IPS-18a (cell line): ENCODE measurements around the gene HUNK.

Source experiments
- H3K27ac ChIP-seq: one replicate; pipeline ENCODE4 v1.5.1; 2013; ENCODE audit warnings: low read length
- H3K27me3 ChIP-seq: one replicate; pipeline ENCODE4 v1.6.1; 2013; ENCODE audit warnings: mild to moderate bottlenecking, low read length; ENCODE audit not compliant: control insufficient read depth, insufficient read depth
- H3K36me3 ChIP-seq: one replicate; pipeline ENCODE4 v1.6.1; 2013; ENCODE audit warnings: low read depth, low read length; ENCODE audit not compliant: control insufficient read depth
- H3K4me1 ChIP-seq: one replicate; pipeline ENCODE4 v1.6.1; 2013; ENCODE audit warnings: low read depth, low read length; ENCODE audit not compliant: control insufficient read depth
- H3K4me3 ChIP-seq: one replicate; pipeline ENCODE4 v1.5.1; 2013; ENCODE audit warnings: low read length
- H3K9ac ChIP-seq: one replicate; pipeline ENCODE4 v1.6.1; 2013; ENCODE audit warnings: mild to moderate bottlenecking, low read length, moderate library complexity
- H3K9me3 ChIP-seq: one replicate; pipeline ENCODE4 v1.6.1; 2013; ENCODE audit warnings: low read depth, low read length; ENCODE audit not compliant: control insufficient read depth

Gene HUNK

DNA sequence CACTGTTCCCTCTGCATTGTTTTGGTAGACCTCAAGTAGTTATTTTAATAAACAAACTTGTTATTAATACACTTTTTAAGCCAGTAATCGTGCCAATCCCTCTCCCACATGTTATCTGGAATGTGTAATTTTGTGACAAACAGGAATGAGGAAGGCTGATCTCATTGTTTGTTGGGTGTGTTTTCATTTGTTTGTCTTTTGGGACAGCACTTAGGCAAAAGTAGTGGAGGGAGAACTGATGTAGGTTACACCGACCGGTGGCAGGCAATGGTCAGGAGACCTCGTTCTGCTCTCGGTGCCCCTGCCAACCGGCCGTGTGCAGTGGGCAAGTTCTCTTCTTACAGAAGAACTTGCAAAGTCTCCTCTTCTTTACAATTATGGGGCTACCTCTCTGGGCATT is 99.8 kb downstream of the HUNK start:
- Histone ChIP-seq H3K27ac (no peak overlapping the region), H3K27me3 (peaks cover 4% of the 10 kb centered on the region), H3K4me1 (no peaks in the 10 kb centered on the region), H3K9me3 (no peaks in the 10 kb centered on the region), H3K36me3 (no peaks in the 10 kb centered on the region), H3K4me3 (no peak overlapping the region), H3K9ac (no peak overlapping the region)

- H3K27me3 ChIP-seq: peaks cover 4% of the 10 kb centered on the region
- no peak overlapping the region for H3K4me3 ChIP-seq
- no peak overlapping the region for H3K27ac ChIP-seq
- no peaks in the 10 kb centered on the region for H3K4me1 ChIP-seq
- H3K36me3 ChIP-seq: no peaks in the 10 kb centered on the region
- H3K9ac ChIP-seq: no peak overlapping the region
- H3K9me3 ChIP-seq: no peaks in the 10 kb centered on the region
These were observed 100.7 kb downstream of the HUNK start for GRCh38 chr21:31973402-31973944.

DNA sequence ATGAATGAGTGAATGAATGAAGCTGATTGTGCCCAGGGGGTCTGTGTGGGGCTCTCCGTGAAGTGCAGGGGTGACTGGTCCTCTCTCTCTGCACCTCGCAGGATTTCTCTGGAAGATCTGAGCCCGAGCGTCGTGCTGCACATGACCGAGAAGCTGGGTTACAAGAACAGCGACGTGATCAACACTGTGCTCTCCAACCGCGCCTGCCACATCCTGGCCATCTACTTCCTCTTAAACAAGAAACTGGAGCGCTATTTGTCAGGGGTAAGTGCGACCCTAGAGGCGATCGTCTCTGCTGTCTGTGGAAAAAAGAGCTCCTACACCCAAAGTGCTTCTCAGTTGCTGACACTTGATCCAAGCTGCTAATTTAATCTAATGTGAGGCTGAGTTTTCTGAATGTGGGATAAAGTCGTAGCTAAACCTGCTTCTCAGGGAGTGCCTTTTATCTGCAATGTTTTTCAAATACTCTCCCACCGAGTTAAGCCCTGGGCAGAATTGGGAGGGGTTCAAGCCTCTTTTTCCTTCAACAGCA is 101.7 kb downstream of the HUNK start:
- peaks cover 4% of the 10 kb centered on the region for H3K27me3 ChIP-seq
- H3K4me3 ChIP-seq: no peak overlapping the region
- H3K36me3 ChIP-seq: no peaks in the 10 kb centered on the region
- H3K4me1 ChIP-seq: no peaks in the 10 kb centered on the region
- H3K27ac ChIP-seq: no peak overlapping the region
- H3K9ac ChIP-seq: no peak overlapping the region
- H3K9me3 ChIP-seq: no peaks in the 10 kb centered on the region

DNA sequence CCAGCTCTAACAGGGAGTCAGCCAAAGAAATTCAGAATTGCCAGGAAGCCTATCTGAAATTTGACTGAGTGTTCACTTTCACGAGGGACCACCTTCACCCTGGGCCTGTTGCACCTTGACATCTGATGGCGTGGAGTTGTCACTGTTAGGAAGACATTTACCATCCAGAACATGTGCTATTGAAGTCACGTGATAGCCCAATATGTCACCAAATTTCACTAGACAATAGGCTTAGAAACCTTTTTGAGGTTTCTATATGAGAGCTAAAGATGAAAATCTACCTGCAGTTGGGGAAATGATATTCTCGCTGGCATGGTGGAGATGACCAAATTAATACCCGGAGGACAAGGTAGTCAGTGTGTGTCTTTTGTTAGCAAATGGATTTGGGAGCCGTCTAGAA is 102.7 kb downstream of the HUNK start:
- no peak overlapping the region for H3K4me3 ChIP-seq
- H3K36me3 ChIP-seq: no peaks in the 10 kb centered on the region
- H3K27ac ChIP-seq: no peak overlapping the region

GRCh38 chr21:31977816-31978215 is 105.0 kb downstream of the HUNK start:
- no peaks in the 10 kb centered on the region for H3K9me3 ChIP-seq
- H3K4me3 ChIP-seq: no peak overlapping the region
- peaks cover 4% of the 10 kb centered on the region for H3K27me3 ChIP-seq
- no peaks in the 10 kb centered on the region for H3K36me3 ChIP-seq
- H3K4me1 ChIP-seq: no peaks in the 10 kb centered on the region
- no peak overlapping the region for H3K9ac ChIP-seq
- H3K27ac ChIP-seq: no peak overlapping the region

More for the DNA sequence above, 102.7 kb downstream of the HUNK start:
- H3K4me1 ChIP-seq: no peaks in the 10 kb centered on the region
- H3K9me3 ChIP-seq: no peaks in the 10 kb centered on the region
- H3K27me3 ChIP-seq: peaks cover 4% of the 10 kb centered on the region
- H3K9ac ChIP-seq: no peak overlapping the region

DNA sequence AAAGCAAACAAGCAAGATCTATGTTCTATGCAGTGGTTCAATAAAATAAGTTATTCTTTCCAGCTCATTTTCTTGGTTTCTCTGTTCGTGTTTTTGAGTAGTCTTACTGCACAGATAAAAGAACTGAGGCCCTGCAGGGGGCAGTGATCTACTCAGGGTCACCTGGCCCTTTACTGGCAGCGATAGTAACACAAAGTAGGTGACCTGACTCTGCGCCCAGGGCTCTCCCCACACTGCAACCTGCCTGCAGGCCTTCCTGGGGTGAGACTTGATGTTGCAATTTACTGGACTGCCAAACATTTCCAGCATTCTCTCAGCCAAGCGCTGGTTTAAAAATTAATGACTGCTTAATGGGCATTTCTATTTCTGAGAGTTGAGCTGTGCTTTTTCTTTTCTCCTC is 110.3 kb downstream of the HUNK start:
- Histone ChIP-seq H3K27ac (no peak overlapping the region), H3K9ac (no peak overlapping the region), H3K36me3 (no peaks in the 10 kb centered on the region), H3K4me1 (no peaks in the 10 kb centered on the region), H3K27me3 (no peaks in the 10 kb centered on the region), H3K4me3 (no peak overlapping the region), H3K9me3 (no peaks in the 10 kb centered on the region)

GRCh38 chr21:31983554-31983953 is 110.7 kb downstream of the HUNK start:
- no peak overlapping the region for H3K9ac ChIP-seq
- no peak overlapping the region for H3K27ac ChIP-seq
- H3K4me3 ChIP-seq: no peak overlapping the region
- no peaks in the 10 kb centered on the region for H3K36me3 ChIP-seq
- H3K27me3 ChIP-seq: no peaks in the 10 kb centered on the region
- H3K4me1 ChIP-seq: no peaks in the 10 kb centered on the region
- no peaks in the 10 kb centered on the region for H3K9me3 ChIP-seq

DNA sequence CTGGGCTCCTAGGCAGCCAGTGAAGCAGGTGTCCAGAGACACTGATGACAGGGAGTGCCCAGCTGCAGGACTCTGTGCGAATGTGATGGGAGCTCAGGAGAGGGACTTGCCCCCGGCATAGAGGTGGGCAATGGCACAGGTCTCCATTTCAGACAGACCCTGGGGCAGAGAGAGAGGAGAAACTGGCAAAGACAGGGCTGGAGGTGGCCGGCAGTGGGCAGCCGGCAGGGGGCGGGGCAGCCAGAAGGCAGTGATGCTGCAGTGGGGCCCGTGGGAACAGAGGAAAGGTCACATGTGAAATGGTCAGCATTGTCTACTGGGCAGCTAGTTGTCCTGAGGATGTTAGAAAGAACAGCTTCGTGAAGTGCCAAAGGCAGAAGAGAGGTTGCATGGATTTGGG is 112.6 kb downstream of the HUNK start:
- H3K9me3 ChIP-seq: no peaks in the 10 kb centered on the region
- H3K4me1 ChIP-seq: no peaks in the 10 kb centered on the region
- no peak overlapping the region for H3K9ac ChIP-seq
- H3K27me3 ChIP-seq: no peaks in the 10 kb centered on the region
- no peaks in the 10 kb centered on the region for H3K36me3 ChIP-seq
- H3K4me3 ChIP-seq: no peak overlapping the region
- no peak overlapping the region for H3K27ac ChIP-seq

DNA sequence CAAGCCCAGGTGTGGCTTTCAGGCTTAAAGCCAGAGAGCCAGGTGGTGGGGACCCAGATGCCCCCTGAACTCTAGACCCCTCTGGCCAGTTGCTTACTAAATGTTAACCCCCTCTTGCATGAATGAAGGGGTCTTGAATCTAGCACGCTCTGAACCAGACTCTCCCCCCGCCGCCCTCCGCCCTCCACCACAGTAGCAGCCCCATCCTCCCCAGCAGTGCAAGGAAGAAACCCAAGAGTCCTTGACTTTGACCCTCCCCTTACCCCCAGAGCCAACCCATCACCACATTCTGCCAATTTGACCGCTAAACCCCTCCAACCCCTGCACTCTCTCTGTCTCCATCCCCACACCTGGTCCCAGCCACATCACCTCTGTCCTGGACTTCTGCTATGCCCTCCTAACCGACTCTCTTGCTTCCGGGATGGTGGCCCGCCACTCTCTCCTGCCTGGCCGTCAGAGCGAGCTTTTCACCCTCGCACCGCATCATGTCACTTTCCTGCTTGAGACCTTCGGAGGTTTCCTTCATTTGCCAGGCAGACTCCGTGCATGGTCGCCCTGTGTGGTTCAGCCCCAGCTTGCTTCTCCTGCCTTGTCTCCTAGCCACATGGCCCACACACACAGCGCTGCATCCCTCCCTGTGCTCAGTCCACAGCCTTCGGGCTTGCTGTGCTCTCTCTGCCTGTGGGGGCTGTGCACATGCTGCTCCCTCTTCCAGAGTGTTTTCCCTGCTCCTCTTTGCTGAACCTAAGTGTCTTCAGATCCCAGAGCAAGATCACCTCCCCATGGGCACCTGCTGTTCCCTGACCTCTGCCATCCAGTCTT is 113.4 kb downstream of the HUNK start:
- no peaks in the 10 kb centered on the region for H3K36me3 ChIP-seq
- no peak overlapping the region for H3K9ac ChIP-seq
- no peaks in the 10 kb centered on the region for H3K4me1 ChIP-seq
- no peak overlapping the region for H3K4me3 ChIP-seq
- no peaks in the 10 kb centered on the region for H3K9me3 ChIP-seq
- H3K27me3 ChIP-seq: no peaks in the 10 kb centered on the region
- H3K27ac ChIP-seq: no peak overlapping the region

GRCh38 chr21:31987696-31988095 is 114.9 kb downstream of the HUNK start:
- Histone ChIP-seq H3K27ac (no peak overlapping the region), H3K36me3 (no peaks in the 10 kb centered on the region), H3K9ac (no peak overlapping the region)

GRCh38 chr21:31988492-31989290 is 115.9 kb downstream of the HUNK start:
- Histone ChIP-seq H3K4me3 (no peak overlapping the region), H3K27me3 (no peaks in the 10 kb centered on the region), H3K9ac (no peak overlapping the region), H3K4me1 (no peaks in the 10 kb centered on the region), H3K27ac (no peak overlapping the region), H3K36me3 (no peaks in the 10 kb centered on the region), H3K9me3 (no peaks in the 10 kb centered on the region)

More at GRCh38 chr21:31987696-31988095, 114.9 kb downstream of the HUNK start:
- Histone ChIP-seq H3K4me3 (no peak overlapping the region), H3K4me1 (no peaks in the 10 kb centered on the region), H3K9me3 (no peaks in the 10 kb centered on the region), H3K27me3 (no peaks in the 10 kb centered on the region)
